Femur (tissue), 1 donor: Measurements from ENCODE around the gene TUT1.

ENCODE experiments used
- DNase-seq: peaks from one replicate; pipeline ENCODE4 v3.0.0-alpha.2; 2017

TUT1 gene

DNA sequence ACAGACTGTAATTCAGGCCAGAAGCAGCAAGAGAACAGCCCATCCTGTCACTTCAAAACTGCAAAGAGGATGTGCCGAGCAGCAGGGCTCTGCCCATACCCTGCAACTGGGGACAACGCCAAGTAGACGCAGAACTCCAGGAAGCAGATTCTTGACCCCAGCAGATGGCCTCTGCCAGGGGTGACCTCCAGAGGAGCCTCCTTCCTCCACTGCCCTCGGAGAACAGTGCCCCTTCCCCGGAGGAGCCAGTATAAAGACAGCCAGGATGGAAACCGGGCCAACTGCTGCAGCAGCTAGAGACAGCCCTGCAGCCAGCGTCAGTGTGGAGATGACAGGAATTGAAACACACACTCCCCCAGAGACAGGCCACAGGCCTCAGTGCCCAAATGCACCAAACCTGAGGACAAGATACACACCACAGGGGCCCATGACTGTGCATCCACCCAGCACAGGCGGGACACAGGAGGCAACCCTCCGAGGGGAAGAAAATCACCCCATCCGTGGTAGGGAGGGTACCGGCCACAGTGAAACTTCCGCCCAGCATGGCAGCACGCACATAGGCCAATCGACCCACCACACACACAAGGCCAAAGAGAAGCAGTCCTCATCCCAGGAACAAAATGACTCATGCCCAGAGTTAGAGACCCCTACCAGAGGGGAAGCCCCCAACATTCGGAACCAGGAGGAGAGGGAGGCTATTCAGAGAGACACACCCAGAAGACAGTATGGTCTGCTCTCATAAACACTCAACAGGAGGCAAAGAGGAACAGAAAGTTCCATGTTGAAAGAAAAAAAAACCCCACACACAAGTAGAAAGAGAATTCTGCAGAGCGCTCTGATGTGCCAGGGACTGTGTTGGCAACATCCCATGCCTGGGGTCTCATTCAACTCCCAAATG is 50.3 kb downstream of the TUT1 start:
- peak; percentile 62 for DNase-seq

DNA sequence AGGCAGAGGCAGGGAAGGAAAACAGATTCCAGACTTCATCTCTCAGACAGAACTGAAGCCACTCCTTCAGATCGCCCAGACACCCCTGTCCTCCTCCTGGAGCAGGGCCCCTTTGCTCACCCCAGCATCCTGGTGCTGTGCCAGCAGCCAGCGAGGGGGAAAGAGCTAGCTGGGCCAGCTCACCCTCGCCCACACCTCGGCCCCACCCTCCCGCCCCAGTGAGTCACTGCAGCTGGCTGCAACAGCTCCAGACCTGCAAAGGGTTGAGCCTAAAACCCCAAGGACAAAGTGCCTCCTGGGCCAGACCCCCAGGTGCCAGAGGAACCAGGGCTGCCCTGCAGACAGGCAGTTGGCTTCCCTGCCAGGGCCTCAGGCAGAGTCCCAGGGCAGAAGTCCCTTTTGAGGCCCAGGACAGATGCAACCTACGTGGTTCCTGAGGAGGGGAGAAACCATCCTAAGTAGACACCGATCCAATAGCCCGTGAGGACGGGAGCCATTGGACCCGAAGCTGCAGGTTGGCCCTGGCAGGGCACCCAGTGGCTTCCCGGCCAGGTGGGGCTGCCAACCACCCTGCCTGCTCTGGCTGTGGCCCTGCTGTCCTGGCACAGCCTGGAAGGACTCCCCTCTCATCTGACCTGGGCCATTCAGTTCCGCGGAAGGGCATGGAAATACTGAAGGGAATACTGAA is 51.9 kb downstream of the TUT1 start:
- peak; percentile 87 for DNase-seq

DNA sequence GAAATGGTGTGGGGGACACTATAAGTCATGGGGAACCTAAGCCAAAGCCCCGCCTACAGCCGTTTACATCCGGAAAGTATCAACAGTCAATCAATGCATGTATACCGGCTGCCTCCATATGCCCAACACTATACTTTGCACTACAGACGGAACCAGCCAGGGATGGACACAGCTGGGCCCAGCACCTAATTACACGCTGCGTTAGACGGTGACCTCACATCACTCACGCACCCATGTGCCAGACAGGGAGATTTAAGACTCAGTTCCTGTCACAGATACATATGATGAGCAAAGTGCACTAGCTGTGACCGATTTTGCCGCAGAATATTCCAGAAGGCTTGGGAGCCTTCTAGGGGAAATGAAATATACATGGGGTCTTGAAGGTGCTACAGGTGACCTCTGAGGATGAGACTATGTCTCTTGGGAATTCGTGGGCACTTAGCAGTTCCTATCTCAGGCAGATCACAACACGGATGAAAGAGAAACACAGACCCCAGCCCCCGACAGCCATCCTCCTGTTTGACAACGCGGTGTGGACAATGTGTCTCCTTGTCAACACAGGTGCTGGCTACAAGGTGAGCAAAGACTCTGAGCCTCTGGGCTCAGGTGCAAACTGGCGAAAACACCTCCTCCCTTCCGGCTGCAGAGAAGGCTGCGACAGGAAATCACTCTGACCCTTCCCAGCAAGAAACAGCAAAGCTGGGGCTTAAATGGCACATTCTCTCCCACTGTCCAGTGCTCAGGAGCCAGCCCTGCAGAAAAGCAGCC is 52.7 kb downstream of the TUT1 start:
- DNase-seq: no peak

DNA sequence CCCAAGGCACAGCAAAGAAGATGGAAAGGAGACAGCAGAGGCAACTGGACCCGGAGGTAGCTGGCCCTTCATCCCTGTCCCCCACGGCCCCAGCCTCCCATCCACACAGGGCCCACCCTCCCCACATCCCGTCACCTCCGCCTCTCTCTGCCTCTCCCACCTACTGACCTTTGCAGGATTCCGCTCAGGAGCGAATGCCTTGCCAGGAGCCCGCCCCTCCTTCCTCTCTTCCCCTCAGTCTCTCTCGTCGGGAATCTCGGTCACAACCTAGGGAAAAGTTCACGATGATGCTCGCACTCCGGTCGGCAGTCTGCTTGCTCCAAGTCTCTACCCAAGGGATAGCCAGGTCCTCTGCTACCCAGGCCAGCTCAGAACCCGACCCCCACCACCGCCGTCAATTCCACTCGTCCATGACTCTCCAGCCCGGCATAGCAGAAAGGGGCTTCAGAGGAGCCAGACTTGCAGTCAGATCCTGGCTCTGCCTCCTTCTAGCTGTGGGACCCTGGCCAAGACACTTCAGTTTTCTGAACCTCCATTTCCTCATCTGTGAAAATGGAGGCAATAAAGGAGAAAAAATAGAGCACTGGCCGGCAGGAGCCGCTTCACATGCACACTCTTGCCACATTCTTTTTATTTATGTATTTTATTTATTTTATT is 54.9 kb downstream of the TUT1 start:
- DNase-seq: no peak

DNA sequence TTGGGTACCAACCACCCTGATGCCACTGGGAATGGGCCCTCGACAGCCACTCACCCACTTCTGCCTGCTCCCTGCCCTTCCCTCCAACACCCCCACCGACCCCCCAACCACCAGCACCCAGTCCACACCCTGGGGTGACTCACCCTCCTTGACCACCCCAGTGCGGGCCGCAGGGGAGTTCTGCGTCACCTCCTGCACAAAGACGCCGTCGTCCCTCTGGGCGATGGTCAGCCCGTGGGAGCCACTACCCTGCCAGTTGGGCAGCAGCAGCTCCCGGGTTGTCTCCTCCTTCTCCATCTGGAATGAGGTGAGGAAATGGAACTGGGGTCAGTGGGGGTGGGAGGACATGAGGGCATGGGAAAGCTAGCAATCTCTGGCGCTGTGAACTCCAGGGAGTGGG is 55.5 kb downstream of the TUT1 start:
- DNase-seq: no peak

DNA sequence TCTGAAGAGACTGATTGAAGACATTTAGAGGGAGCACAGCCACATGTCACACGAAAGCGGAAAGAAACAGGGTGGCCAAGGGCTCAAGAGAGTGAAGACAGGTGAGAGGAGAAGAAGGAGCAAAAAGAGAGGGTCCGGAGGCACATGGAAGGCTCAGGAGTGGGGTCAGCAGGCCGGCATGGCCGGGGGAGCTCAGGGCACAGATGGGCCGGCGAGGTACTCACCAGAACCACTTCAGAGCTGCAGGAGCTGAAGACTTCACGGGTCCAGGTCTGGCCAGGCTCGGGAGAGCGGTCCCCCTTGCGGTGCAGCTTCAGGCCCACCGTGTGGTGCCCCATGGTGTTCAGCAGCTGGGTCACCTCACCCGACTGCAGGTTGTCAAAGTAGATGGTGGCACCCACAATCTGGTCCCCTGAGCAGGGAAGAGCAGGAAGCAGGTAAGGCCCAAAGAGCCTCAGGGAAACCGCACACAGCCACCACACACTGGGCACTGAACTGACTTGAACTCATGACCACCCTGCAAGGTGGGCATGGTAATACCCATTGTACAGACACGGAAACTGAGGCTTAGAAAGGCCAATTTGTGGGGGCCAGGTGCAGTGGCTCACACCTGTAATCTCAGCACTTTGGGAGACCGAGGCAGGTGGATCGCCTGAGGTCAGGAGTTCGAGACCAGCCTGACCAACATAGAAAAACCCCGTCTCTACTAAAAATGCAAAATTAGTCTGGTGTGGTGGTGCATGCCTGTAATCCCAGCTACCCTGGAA is 56.4 kb downstream of the TUT1 start:
- no peak for DNase-seq

DNA sequence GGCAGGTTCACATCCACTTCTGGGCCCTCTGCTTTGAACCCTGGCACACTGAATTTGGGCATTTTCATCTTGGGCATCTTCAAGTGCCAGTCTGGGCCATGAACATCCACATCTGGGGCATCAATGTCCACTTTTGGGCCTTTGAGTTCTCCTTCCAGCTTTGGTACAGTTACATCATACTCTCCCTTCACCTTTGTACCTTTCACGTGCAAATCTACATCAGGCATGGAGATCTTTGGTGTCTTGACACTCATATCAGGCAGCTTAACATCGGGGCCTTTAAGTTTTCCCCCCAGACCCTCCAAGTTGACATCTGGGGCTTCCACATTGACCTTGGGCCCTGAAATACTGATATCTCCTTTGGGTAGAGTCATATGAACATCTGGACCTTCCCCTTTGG is 59.2 kb downstream of the TUT1 start:
- DNase-seq: no peak
